Stomach (tissue), 4 donors: ENCODE results near the gene DENND4C.

Experiments
- EP300 ChIP-seq: sonication (generic); formaldehyde crosslinking; IDR thresholded peaks from one replicate; pipeline ENCODE4 v1.6.1; 2017; ENCODE audit warnings: antibody characterized with exemption
- POLR2A ChIP-seq, 4 donors: fragments of 450-650 bp; IDR thresholded peaks; one replicate each; pipeline ENCODE4 v1.6.1; 2016; ENCODE audit warnings: antibody characterized with exemption in 4 of 4, control low read depth in 2 of 4, mild to moderate bottlenecking in 1 of 4, moderate library complexity in 1 of 4
- POLR2AphosphoS5 ChIP-seq, 3 donors: sonication (generic); formaldehyde crosslinking; IDR thresholded peaks; one replicate each; pipeline ENCODE4 v1.6.1; 2016; ENCODE audit warnings: antibody characterized with exemption in 3 of 3
- TF ChIP-seq, protein P1 (sequence below), 7 experiments: fragments of 450-650 bp in 4 of 7; fragments of 200-600 bp in 3 of 7; sonication (generic) in 3 of 7; IDR thresholded peaks; one replicate each; pipeline ENCODE4 v1.5.1; 2016 to 2019; ENCODE audit warnings: antibody characterized with exemption in 7 of 7, control low read depth in 2 of 7, mild to moderate bottlenecking in 1 of 7

DNA sequence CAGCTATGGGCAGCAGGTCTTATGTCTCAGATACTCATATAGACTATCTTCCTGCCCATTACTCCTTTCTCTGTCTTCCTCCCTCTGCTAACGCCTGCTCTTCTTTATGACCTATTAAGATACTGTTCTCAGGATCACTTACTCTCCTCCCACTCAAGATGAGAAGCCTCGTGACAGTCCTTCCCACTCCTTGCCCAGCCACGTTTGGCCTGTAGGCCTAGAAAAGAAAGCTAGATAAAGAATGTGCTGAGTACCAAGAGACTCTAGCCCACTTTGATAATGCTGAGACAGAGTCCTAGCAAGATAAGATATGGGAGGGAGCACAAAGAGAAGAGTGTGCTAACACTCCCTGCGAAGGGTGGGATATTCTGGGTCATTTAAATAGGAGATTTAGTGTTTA, 6.8 kb upstream of the DENND4C start:
- TF ChIP-seq POLR2AphosphoS5 (IDR thresholded peaks at IDR 0.05), result no peak
- TF ChIP-seq, protein P1, sequence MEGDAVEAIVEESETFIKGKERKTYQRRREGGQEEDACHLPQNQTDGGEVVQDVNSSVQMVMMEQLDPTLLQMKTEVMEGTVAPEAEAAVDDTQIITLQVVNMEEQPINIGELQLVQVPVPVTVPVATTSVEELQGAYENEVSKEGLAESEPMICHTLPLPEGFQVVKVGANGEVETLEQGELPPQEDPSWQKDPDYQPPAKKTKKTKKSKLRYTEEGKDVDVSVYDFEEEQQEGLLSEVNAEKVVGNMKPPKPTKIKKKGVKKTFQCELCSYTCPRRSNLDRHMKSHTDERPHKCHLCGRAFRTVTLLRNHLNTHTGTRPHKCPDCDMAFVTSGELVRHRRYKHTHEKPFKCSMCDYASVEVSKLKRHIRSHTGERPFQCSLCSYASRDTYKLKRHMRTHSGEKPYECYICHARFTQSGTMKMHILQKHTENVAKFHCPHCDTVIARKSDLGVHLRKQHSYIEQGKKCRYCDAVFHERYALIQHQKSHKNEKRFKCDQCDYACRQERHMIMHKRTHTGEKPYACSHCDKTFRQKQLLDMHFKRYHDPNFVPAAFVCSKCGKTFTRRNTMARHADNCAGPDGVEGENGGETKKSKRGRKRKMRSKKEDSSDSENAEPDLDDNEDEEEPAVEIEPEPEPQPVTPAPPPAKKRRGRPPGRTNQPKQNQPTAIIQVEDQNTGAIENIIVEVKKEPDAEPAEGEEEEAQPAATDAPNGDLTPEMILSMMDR (IDR thresholded peaks at IDR 0.05), result no peak
- no peak for TF ChIP-seq POLR2A (IDR thresholded peaks at IDR 0.05)
- no peak for TF ChIP-seq EP300
